Left lung (tissue), 10 donors: Measurements from ENCODE around the gene ATP1B1. TPM values are rescaled to one million over a fixed set of nuclear protein-coding genes. Genes with fewer than 3 reads are reported as not detected.
A peak's percentile ranks its signal among the peaks of the same experiment; 100 is the strongest.

Experiments used
- ATAC-seq: fragments of 200-7000 bp; cut with Tn5 transposase; one replicate; pipeline ENCODE4 v1.9.1; 2020; ENCODE audit warnings: moderate library complexity
- DNase-seq, 4 donors: peaks; one replicate each; pipeline ENCODE4 v3.0.0-alpha.2; 2013 to 2020
- H3K27ac ChIP-seq, 2 donors: fragments of 200-600 bp; sonication (generic) in 1 of 2; one replicate each; pipeline versions ENCODE4 v1.5.0 to v1.8.0; 2020 to 2021
- H3K27me3 ChIP-seq, 2 donors: fragments of 200-600 bp; sonication (generic) in 1 of 2; one replicate each; pipeline versions ENCODE4 v1.5.0 to v1.8.0; 2020 to 2021
- H3K36me3 ChIP-seq, 2 donors: fragments of 200-600 bp; sonication (generic) in 1 of 2; one replicate each; pipeline versions ENCODE4 v1.5.0 to v1.8.0; 2020 to 2021
- H3K4me1 ChIP-seq, 2 donors: fragments of 200-600 bp; one replicate each; pipeline ENCODE4 v1.8.0; 2021
- H3K4me3 ChIP-seq, 2 donors: fragments of 200-600 bp; sonication (generic) in 1 of 2; one replicate each; pipeline versions ENCODE4 v1.5.0 to v1.8.0; 2020 to 2021; ENCODE audit warnings: mild to moderate bottlenecking in 1 of 2
- H3K9me3 ChIP-seq, 2 donors: fragments of 200-600 bp; sonication (generic) in 1 of 2; one replicate each; pipeline versions ENCODE4 v1.5.0 to v1.8.0; 2020 to 2021
- intact Hi-C, 2 donors: fragments of 100-400 bp; cut with DNase I; formaldehyde crosslinking; loops; one replicate each; pipeline versions ENCODE4 v1.11.2 to v1.14.2; 2022
- polyA plus RNA-seq, 6 donors: library from polyadenylated mRNA; unstranded; fragments of 120-200 nt; gene quantifications; one replicate each; pipeline ENCODE4 v1.2.1, GENCODE V29; 2013; ENCODE audit not compliant: insufficient read length in 6 of 6
- total RNA-seq, 2 donors: library from RNA; stranded (reverse); fragmentation: NEBNext Ultra II Directional; extraction: Animal tissue kit (Norgen Biotek cat#: 25700); gene quantifications; one replicate each; pipeline ENCODE4 v1.2.1, GENCODE V29; 2021
- TF ChIP-seq, protein P1 (sequence below), 2 donors: fragments of 200-600 bp; sonication (generic) in 1 of 2; IDR thresholded peaks; one replicate each; pipeline versions ENCODE4 v1.5.0 to v1.8.0; 2021; ENCODE audit warnings: antibody characterized with exemption in 2 of 2
- donor health status: DM: no; HTN: yes; CAD: no.
- donor health status: DM: no; HTN: no; CAD: no.

ATP1B1 gene
- total and polyA plus RNA-seq, 8 donors = 128 to 295 (median 165) TPM

DNA sequence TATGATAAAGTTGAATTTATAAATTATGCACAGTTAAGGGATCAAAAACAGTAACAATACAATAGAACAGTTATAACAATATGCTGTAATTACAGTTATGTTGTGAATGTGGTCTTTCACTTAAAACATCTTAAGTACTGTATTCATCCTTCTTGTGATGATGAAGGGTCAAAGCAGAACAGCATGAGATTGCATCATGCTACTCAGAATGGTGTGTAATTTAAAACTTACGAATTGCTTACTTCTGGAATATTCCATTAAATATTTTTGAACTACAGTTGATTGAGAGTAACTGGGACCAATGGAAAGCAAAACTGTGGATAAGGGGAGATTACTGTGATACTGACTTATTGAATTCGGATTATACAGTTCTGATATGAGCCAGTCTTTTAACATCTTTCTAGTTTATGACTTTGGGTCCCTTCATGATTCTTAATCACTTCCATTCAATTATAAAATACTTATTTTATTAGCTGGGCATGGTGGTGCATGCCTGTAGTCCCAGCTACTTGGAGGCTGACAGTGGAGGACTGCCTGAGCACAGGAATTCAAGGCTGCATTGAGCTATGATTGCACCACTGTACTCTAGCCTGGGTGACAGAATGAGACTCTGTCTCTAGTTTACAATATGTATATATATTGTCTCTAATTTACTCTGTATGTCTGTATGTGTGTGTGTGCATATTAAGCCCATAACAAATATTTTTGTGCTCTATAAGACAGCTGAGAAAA, 43.2 kb downstream of the ATP1B1 start:
- no peak for DNase-seq

DNA sequence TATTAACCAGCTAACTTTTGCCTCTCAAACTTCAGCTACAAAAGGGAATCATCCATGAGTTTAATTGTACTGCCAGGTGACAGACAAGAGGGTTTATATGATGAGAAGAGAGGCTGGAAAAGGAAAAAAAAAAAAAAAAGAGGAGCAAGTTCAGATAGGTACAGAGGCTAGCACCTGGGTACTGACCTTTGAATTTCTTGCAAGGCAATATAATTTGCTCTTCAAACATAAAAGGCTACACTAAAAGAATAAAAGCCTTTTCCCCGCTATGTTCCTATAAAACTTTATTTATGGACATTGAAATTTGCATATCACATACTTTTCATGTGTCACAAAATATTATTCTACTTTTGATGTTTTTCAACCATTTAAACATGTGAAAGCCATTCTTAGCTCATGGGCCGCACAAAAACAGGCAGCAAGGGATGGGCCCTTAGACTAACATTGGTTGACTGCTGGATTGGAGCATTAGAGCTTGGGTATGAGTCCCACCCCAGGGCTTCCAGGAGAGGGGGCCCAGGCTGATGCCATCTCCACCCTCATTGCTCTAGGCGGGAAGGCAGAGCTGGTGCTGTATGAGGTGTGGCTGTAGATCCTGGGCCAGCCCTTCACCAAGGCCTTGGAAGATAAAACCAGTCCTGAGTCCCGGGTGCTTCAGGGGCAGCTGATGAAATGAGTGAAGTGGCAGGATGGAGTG, 44.3 kb downstream of the ATP1B1 start:
- no peaks in the 10 kb centered on the region for H3K9me3 ChIP-seq
- no peak overlapping the region for H3K27ac ChIP-seq
- DNase-seq (no peak), ATAC-seq (no peak)
- intact Hi-C loops = no loop called here
- TF ChIP-seq, protein P1, sequence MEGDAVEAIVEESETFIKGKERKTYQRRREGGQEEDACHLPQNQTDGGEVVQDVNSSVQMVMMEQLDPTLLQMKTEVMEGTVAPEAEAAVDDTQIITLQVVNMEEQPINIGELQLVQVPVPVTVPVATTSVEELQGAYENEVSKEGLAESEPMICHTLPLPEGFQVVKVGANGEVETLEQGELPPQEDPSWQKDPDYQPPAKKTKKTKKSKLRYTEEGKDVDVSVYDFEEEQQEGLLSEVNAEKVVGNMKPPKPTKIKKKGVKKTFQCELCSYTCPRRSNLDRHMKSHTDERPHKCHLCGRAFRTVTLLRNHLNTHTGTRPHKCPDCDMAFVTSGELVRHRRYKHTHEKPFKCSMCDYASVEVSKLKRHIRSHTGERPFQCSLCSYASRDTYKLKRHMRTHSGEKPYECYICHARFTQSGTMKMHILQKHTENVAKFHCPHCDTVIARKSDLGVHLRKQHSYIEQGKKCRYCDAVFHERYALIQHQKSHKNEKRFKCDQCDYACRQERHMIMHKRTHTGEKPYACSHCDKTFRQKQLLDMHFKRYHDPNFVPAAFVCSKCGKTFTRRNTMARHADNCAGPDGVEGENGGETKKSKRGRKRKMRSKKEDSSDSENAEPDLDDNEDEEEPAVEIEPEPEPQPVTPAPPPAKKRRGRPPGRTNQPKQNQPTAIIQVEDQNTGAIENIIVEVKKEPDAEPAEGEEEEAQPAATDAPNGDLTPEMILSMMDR (IDR thresholded peaks at IDR 0.05) = no peak
- H3K36me3 ChIP-seq = no peaks in the 10 kb centered on the region
- H3K4me3 ChIP-seq = no peak overlapping the region
- H3K4me1 ChIP-seq = no peaks in the 10 kb centered on the region
- no peaks in the 10 kb centered on the region for H3K27me3 ChIP-seq

More for the DNA sequence above, 43.2 kb downstream of the ATP1B1 start:
- H3K4me3 ChIP-seq = no peak overlapping the region
- no peaks in the 10 kb centered on the region for H3K36me3 ChIP-seq
- H3K27ac ChIP-seq = no peak overlapping the region
- H3K4me1 ChIP-seq = no peaks in the 10 kb centered on the region
- TF ChIP-seq, protein P1 (IDR thresholded peaks at IDR 0.05) = no peak
- no peaks in the 10 kb centered on the region for H3K27me3 ChIP-seq
- ATAC-seq = no peak
- H3K9me3 ChIP-seq = no peaks in the 10 kb centered on the region
- intact Hi-C loops = no loop called here

DNA sequence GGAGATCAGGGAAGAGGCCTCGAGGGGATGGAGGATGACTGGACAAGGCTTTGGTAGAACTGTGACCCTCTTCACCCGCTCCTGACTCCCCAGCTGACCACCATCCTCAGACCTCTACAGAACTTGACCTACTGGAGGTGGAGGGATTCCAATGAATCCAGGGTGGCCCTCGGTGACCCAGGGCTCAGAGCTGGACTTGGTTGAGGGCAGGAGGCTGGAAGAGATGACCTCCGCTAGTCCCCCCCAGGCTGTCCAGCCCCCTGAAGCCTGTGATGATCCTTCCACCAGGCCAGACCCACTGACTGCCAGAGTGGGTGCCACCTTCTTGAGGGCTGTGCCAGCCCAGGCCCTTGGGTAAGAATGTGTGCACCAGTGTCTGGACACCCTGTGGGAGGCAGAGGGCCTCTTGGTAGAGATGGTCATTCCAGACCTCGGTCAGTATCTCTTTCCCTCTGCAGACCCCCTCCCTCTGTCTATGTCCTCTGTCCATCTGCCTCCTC, 44.9 kb downstream of the ATP1B1 start:
- ATAC-seq (no peak), DNase-seq (peak in 1 of 4 donors; percentile 58)
- H3K4me1 ChIP-seq = no peaks in the 10 kb centered on the region

DNA sequence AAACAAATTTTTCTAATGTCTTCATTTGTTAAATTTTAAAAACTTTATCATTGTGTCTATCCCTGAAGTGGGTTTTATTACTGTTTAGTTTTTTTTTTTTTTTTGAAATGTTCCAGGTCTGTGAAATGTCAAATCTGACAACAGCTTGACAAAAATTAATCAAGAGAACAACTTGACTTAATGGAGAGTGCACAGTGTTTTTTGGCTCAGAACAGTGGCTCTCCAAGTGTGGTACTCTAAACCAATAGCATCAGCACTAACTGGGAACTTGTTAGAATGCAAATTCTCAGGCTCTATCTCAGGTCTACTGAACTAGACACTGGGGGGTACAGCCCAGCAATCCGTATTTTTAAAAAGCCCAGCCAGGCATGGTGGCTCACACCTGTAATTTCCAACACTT, 49.2 kb downstream of the ATP1B1 start:
- TF ChIP-seq, protein P1 (IDR thresholded peaks at IDR 0.05) = no peak
- no peak for DNase-seq
- Histone ChIP-seq H3K27me3 (no peaks in the 10 kb centered on the region), H3K4me1 (no peaks in the 10 kb centered on the region), H3K36me3 (no peaks in the 10 kb centered on the region), H3K27ac (no peak overlapping the region), H3K9me3 (no peaks in the 10 kb centered on the region), H3K4me3 (no peak overlapping the region)
- intact Hi-C loops = no loop called here
- ATAC-seq = no peak

More for the DNA sequence above, 44.9 kb downstream of the ATP1B1 start:
- Histone ChIP-seq H3K9me3 (no peaks in the 10 kb centered on the region), H3K36me3 (no peaks in the 10 kb centered on the region), H3K27me3 (no peaks in the 10 kb centered on the region), H3K27ac (no peak overlapping the region), H3K4me3 (no peak overlapping the region)
- intact Hi-C loops = no loop called here
- TF ChIP-seq, protein P1 (IDR thresholded peaks at IDR 0.05) = no peak

DNA sequence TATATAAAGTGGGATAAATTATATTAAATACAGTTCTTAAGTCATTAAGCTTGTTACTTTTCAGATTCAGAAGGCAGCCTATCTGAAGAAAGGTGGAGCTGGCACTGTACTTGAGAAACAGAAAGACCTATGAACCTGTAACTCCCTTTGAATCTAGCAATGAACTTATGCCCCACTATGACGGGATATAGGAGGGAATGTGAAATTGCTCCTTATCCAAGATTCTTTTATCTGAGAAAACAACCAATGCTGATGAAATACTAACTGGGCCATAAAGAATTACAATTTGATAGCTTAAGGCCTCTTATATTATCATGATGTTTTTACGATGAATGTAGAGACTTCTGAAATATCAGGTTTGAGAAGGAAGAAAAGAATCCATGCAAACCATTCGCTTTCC, 50.1 kb downstream of the ATP1B1 start:
- no peaks in the 10 kb centered on the region for H3K27me3 ChIP-seq
- no peak for ATAC-seq
- H3K9me3 ChIP-seq = no peaks in the 10 kb centered on the region
- no peak overlapping the region for H3K27ac ChIP-seq
- DNase-seq = no peak
- TF ChIP-seq, protein P1 (IDR thresholded peaks at IDR 0.05) = no peak
- H3K36me3 ChIP-seq = no peaks in the 10 kb centered on the region
- intact Hi-C loops = no loop called here
- no peak overlapping the region for H3K4me3 ChIP-seq
- H3K4me1 ChIP-seq = no peaks in the 10 kb centered on the region
